Stomach (tissue), 4 donors: ENCODE data around the gene GIMAP2.

Source experiments
- POLR2A ChIP-seq, 4 donors: fragments of 450-650 bp; IDR thresholded peaks; one replicate each; pipeline ENCODE4 v1.6.1; 2016; ENCODE audit warnings: antibody characterized with exemption in 4 of 4, control low read depth in 2 of 4, mild to moderate bottlenecking in 1 of 4, moderate library complexity in 1 of 4
- TF ChIP-seq, protein P1 (sequence below), 7 experiments: fragments of 450-650 bp in 4 of 7; fragments of 200-600 bp in 3 of 7; sonication (generic) in 3 of 7; IDR thresholded peaks; one replicate each; pipeline ENCODE4 v1.5.1; 2016 to 2019; ENCODE audit warnings: antibody characterized with exemption in 7 of 7, control low read depth in 2 of 7, mild to moderate bottlenecking in 1 of 7

DNA sequence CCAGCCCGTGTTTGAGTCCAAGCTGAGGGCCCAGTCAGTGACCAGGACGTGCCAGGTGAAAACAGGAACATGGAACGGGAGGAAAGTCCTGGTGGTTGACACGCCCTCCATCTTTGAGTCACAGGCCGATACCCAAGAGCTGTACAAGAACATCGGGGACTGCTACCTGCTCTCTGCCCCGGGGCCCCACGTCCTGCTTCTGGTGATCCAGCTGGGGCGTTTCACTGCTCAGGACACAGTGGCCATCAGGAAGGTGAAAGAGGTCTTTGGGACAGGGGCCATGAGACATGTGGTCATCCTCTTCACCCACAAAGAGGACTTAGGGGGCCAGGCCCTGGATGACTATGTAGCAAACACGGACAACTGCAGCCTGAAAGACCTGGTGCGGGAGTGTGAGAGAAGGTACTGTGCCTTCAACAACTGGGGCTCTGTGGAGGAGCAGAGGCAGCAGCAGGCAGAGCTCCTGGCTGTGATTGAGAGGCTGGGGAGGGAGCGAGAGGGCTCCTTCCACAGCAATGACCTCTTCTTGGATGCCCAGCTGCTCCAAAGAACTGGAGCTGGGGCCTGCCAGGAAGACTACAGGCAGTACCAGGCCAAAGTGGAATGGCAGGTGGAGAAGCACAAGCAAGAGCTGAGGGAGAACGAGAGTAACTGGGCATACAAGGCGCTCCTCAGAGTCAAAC lies 56.9 kb downstream of the GIMAP2 start:
- TF ChIP-seq, protein P1, sequence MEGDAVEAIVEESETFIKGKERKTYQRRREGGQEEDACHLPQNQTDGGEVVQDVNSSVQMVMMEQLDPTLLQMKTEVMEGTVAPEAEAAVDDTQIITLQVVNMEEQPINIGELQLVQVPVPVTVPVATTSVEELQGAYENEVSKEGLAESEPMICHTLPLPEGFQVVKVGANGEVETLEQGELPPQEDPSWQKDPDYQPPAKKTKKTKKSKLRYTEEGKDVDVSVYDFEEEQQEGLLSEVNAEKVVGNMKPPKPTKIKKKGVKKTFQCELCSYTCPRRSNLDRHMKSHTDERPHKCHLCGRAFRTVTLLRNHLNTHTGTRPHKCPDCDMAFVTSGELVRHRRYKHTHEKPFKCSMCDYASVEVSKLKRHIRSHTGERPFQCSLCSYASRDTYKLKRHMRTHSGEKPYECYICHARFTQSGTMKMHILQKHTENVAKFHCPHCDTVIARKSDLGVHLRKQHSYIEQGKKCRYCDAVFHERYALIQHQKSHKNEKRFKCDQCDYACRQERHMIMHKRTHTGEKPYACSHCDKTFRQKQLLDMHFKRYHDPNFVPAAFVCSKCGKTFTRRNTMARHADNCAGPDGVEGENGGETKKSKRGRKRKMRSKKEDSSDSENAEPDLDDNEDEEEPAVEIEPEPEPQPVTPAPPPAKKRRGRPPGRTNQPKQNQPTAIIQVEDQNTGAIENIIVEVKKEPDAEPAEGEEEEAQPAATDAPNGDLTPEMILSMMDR (IDR thresholded peaks at IDR 0.05) = no peak
- TF ChIP-seq POLR2A (IDR thresholded peaks at IDR 0.05) = no peak
